Effector memory CD4-positive, alpha-beta T cell (primary cell): Measurements from ENCODE around the gene DHRS9.
A peak's percentile ranks its signal among the peaks of the same experiment; 100 is the strongest.

Source experiments
- DNase-seq, 3 donors: peaks; one replicate each; pipeline ENCODE4 v3.0.0-alpha.2; 2020
- H3K27ac ChIP-seq: 2 replicates; pipeline ENCODE4 v1.7.0; 2013; ENCODE audit warnings: mild to moderate bottlenecking, low read length, moderate library complexity; ENCODE audit not compliant: insufficient read depth, poor library complexity, severe bottlenecking
- H3K27me3 ChIP-seq: replicated peaks from 2 replicates; pipeline ENCODE4 v1.7.0; 2013; ENCODE audit warnings: mild to moderate bottlenecking, low read length; ENCODE audit not compliant: insufficient read depth, control insufficient read depth, poor library complexity, severe bottlenecking
- H3K36me3 ChIP-seq: 2 replicates; pipeline ENCODE4 v1.7.0; 2013; ENCODE audit warnings: mild to moderate bottlenecking, low read length, moderate library complexity; ENCODE audit not compliant: control insufficient read depth, insufficient read depth
- H3K4me1 ChIP-seq: 2 replicates; pipeline ENCODE4 v1.7.0; 2013; ENCODE audit warnings: low read length, mild to moderate bottlenecking; ENCODE audit not compliant: control insufficient read depth, insufficient read depth, poor library complexity, severe bottlenecking
- H3K4me3 ChIP-seq: 2 replicates; pipeline ENCODE4 v1.7.0; 2013; ENCODE audit warnings: low read length, low read depth, mild to moderate bottlenecking; ENCODE audit not compliant: insufficient read depth, poor library complexity, severe bottlenecking
- H3K9me3 ChIP-seq: 2 replicates; pipeline ENCODE4 v1.7.0; 2013; ENCODE audit warnings: mild to moderate bottlenecking, low read length, moderate library complexity; ENCODE audit not compliant: control insufficient read depth

Gene DHRS9

DNA sequence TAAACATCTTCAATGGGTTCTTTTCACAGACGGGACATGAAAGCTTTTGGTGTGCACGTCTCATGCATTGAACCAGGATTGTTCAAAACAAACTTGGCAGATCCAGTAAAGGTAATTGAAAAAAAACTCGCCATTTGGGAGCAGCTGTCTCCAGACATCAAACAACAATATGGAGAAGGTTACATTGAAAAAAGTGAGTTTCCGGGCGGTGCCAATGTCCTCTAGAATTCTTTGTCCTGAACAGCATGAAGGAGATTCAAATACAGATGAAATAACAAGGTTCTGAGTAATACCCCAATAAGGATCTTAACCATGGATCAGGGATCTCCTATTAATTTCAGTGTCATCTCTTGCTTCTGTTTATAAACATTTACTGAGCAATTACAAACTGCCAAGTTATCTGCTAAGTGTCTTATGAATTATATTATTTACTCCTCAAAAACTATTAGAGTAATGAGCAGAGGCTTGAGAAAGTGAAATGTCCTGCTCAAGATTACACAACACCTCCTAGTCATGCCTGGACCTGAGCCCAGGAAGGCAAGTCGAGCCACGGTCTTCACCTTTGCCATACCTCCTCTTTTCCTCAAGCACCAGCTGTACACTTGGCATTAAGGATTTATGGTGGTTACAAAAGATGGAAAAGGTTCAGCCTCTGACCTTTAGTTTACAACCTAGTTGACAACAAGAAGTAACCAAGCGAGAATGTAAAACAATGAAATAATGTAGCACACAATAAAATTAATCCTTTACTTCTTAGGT lies 22.6 kb downstream of the DHRS9 start:
- H3K9me3 ChIP-seq = no peaks in the 10 kb centered on the region
- no peak overlapping the region for H3K27ac ChIP-seq
- DNase-seq = no peak
- H3K4me3 ChIP-seq = no peak overlapping the region
- H3K36me3 ChIP-seq = no peaks in the 10 kb centered on the region
- H3K27me3 ChIP-seq = no peaks in the 10 kb centered on the region
- H3K4me1 ChIP-seq = no peaks in the 10 kb centered on the region

DNA sequence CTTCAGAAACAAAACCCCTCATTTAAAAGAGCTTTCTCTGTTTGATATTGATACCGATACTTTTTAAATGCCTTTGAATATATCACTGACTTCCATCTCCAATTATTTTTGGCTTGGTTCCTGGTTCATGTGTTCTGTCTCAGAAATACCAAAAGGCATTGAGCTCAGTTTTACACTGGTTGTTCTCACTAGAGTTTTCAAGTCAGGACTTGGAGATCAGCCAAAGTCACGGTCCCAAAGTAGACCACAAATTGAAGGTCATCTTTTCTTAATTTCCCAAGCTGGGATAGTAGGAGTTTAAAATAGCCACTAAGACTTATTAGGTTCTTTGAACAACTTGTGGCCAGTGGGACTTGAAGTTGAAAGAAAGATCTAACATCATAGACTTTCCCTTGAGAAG lies 24.2 kb downstream of the DHRS9 start:
- Histone ChIP-seq H3K9me3 (no peaks in the 10 kb centered on the region), H3K4me1 (no peaks in the 10 kb centered on the region), H3K36me3 (no peaks in the 10 kb centered on the region), H3K27ac (no peak overlapping the region), H3K4me3 (no peak overlapping the region), H3K27me3 (no peaks in the 10 kb centered on the region)
- no peak for DNase-seq

DNA sequence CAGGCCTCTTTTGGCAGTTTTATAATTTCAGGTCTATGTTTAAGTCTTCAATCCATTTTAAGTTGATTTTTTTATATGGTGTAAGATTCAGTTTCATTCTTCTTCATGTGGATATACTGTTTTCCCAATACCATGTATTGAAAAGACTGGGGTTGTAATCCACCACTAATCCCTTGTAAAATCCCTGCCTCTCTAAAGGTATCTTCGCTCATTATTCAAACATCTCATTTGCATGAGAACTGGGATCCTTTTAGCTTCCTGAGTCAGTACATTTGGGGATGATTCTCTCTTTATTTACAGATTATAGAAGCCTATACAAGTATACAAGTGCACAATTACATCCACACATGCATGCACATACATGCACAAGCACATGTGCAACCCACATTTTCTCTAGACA lies 25.3 kb downstream of the DHRS9 start:
- Histone ChIP-seq H3K4me1 (no peaks in the 10 kb centered on the region), H3K36me3 (no peaks in the 10 kb centered on the region), H3K27me3 (no peaks in the 10 kb centered on the region), H3K27ac (no peak overlapping the region), H3K4me3 (no peak overlapping the region), H3K9me3 (no peaks in the 10 kb centered on the region)
- DNase-seq = no peak

DNA sequence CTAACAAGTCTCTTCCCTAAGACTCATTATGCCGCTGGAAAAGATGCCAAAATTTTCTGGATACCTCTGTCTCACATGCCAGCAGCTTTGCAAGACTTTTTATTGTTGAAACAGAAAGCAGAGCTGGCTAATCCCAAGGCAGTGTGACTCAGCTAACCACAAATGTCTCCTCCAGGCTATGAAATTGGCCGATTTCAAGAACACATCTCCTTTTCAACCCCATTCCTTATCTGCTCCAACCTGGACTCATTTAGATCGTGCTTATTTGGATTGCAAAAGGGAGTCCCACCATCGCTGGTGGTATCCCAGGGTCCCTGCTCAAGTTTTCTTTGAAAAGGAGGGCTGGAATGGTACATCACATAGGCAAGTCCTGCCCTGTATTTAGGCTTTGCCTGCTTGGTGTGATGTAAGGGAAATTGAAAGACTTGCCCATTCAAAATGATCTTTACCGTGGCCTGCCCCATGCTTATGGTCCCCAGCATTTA lies 26.3 kb downstream of the DHRS9 start:
- Histone ChIP-seq H3K4me1 (no peaks in the 10 kb centered on the region), H3K27me3 (no peaks in the 10 kb centered on the region), H3K36me3 (no peaks in the 10 kb centered on the region), H3K9me3 (no peaks in the 10 kb centered on the region), H3K27ac (no peak overlapping the region), H3K4me3 (no peak overlapping the region)
- no peak for DNase-seq

DNA sequence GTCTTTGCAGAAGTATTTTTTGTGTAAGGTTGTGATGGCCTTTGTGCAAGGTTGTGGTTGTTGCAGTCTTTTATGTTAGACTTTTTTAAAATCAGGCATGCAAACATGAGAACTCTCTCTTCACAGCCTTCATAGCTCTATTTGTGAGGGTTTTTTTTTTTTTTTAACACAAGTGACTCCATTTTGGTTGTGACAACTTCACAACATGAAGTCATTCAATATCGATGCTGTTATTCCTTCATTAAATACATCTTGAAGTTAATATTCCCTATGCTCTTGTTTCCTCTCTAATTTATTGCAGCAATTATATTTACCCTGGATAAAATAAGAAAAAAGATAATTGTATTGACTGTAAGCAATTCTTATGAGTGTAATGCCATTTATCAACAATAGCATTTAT lies 35.5 kb downstream of the DHRS9 start:
- Histone ChIP-seq H3K36me3 (no peaks in the 10 kb centered on the region), H3K4me3 (no peak overlapping the region), H3K4me1 (peaks cover 45% of the 10 kb centered on the region), H3K27ac (no peak overlapping the region), H3K9me3 (no peaks in the 10 kb centered on the region), H3K27me3 (no peaks in the 10 kb centered on the region)
- no peak for DNase-seq

DNA sequence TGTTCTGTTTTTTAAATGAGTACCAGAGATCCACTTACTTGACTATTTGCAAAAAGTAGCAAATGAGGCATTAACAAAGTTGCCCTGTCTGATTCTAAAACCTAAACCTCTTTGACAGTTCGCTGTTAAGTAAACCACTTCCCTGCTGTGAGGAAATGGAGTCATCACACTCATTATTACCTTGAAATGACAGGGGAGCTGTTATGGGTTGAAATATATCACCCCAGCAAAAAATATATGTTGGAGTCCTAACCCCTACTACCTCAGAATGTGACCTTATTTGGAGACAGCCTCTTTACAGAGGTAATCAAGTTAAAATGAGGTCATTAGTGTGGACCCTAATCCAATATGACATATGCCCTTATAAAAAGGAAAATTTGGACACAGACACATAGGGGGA lies 36.1 kb downstream of the DHRS9 start:
- H3K27me3 ChIP-seq = no peaks in the 10 kb centered on the region
- no peak for DNase-seq
- H3K4me1 ChIP-seq = peaks cover 46% of the 10 kb centered on the region
- H3K27ac ChIP-seq = no peak overlapping the region
- H3K4me3 ChIP-seq = no peak overlapping the region
- H3K9me3 ChIP-seq = no peaks in the 10 kb centered on the region
- H3K36me3 ChIP-seq = no peaks in the 10 kb centered on the region

DNA sequence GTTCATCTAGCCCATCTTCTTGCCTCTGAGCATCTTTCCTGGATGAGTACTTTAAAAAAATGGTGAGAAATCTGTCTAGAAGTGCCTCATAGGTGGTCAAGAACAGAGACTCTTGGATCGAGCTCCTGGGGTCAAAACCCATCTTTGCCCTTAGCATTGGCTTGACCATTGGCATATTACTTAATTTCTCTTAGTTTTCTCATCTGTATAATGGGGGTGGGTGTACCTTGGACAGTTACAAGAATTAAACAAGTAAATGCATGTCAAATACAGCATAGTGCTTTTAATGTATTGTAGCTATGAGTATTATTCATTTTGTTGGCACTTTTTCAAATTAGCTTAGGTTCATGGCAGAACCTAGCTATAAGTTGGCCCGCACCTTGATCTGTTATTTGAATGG lies 36.8 kb downstream of the DHRS9 start:
- DNase-seq = no peak
- H3K27ac ChIP-seq = no peak overlapping the region
- H3K4me1 ChIP-seq = peaks cover 46% of the 10 kb centered on the region
- H3K36me3 ChIP-seq = no peaks in the 10 kb centered on the region
- H3K9me3 ChIP-seq = no peaks in the 10 kb centered on the region
- H3K27me3 ChIP-seq = no peaks in the 10 kb centered on the region
- H3K4me3 ChIP-seq = no peak overlapping the region

DNA sequence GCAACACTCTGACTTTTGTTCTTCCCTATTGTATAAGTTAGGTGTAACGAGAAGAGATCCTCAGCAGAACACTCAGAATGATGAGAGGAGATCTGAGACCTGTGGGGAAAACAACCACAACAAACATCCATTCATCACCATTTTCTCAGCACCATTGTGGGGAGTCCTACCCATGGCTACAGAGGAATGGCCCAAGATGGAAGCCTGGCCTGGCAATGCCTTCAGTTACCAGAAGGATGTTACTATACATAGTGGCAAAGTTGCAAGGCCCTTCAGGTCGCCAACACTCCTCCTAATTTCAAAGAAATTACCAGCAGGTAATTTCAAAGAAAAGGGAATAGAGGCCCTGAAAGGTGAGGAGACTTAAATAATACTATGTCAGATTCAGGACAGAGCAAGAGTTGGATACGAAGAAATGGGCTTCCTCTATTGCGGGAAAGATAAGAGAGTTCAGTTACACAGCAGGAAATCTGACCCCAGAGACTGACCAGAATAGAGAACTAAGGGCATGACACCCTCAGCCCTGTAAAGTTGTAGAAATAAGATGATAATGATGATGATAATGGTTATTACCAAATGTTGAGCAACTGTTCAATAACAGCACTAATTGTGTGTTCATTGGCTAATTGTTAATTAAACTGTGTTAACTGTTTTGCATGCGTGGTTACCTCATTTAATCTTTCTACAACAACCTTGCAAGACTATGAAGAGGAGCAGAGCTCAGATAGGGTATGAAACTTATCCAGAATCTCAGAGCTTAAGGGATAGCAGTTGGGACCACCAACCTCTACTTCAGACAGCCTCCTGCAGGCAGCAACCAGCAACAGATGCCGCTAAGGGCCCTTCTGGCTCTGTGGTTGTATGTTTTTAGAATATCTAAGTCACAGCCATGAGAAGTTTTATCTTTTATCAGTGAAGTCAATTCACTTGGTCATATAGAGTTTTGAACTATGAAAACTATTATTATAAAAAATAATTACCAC lies 37.5 kb downstream of the DHRS9 start:
- H3K27ac ChIP-seq = no peak overlapping the region

DNA sequence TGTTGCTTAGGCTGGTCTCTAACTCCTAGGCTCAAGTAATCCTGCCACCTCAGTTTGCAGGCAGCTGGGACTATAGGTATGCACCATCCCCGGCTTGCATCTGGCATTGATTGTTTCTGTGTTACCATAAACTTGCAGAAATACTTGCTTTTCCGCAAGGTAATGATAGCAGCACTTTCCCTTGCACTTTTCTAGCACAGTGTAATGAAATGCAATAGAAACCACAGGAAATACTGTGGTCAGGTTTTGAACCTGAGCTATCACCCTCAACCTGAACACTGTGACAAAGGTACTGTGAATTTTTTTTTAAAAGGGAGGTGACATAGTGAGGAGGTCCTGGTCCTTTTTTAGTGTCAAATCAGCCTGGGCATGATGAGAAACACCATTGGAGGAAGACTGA lies 38.3 kb downstream of the DHRS9 start:
- no peak overlapping the region for H3K4me3 ChIP-seq
- no peaks in the 10 kb centered on the region for H3K36me3 ChIP-seq
- H3K4me1 ChIP-seq = peaks cover 46% of the 10 kb centered on the region
- H3K9me3 ChIP-seq = no peaks in the 10 kb centered on the region
- H3K27ac ChIP-seq = peak overlapping the region; percentile 0
- DNase-seq = peak in 2 of 3 donors; percentile 11 to 13
- H3K27me3 ChIP-seq = no peaks in the 10 kb centered on the region

More for the DNA sequence above, 37.5 kb downstream of the DHRS9 start:
- Histone ChIP-seq H3K4me3 (no peak overlapping the region), H3K9me3 (no peaks in the 10 kb centered on the region), H3K4me1 (peaks cover 46% of the 10 kb centered on the region), H3K36me3 (no peaks in the 10 kb centered on the region), H3K27me3 (no peaks in the 10 kb centered on the region)
- DNase-seq = no peak
